ENCODE results near the gene RPL36AL.

GRCh38 chr14:49633640-49634546, 13.5 kb upstream of the RPL36AL start:
- TF ChIP-seq, protein P1, sequence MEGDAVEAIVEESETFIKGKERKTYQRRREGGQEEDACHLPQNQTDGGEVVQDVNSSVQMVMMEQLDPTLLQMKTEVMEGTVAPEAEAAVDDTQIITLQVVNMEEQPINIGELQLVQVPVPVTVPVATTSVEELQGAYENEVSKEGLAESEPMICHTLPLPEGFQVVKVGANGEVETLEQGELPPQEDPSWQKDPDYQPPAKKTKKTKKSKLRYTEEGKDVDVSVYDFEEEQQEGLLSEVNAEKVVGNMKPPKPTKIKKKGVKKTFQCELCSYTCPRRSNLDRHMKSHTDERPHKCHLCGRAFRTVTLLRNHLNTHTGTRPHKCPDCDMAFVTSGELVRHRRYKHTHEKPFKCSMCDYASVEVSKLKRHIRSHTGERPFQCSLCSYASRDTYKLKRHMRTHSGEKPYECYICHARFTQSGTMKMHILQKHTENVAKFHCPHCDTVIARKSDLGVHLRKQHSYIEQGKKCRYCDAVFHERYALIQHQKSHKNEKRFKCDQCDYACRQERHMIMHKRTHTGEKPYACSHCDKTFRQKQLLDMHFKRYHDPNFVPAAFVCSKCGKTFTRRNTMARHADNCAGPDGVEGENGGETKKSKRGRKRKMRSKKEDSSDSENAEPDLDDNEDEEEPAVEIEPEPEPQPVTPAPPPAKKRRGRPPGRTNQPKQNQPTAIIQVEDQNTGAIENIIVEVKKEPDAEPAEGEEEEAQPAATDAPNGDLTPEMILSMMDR (IDR thresholded peaks at IDR 0.05) = no peak
- peak in 1 of 2 donors; percentile 48 for TF ChIP-seq POLR2A (IDR thresholded peaks at IDR 0.05)
